ENCODE measurements around the gene MAST1.
"Not testable (repeated sequence)": the region's sequence is repeated elsewhere in the genome, so short reads cannot be mapped to it uniquely, and the experiment has no call there.

The MAST1 gene

GRCh38 chr19:12842511-12842910, 4.2 kb downstream of the MAST1 start:
- DNase-seq (ENCODE audit: low read depth) = no peak
- no peak for TF ChIP-seq CTCF (IDR thresholded peaks at IDR 0.05; ENCODE audit: control insufficient read depth, insufficient read depth, low read depth, low read length, missing control alignments)

GRCh38 chr19:12843328-12843727, 5.0 kb downstream of the MAST1 start:
- no peak overlapping the region for H3K4me3 ChIP-seq (ENCODE audit: control insufficient read depth, low read depth, low read length)
- TF ChIP-seq CTCF (IDR thresholded peaks at IDR 0.05; ENCODE audit: control insufficient read depth, insufficient read depth, low read depth, low read length, missing control alignments) = no peak
- no peak for DNase-seq (ENCODE audit: low read depth)

More at GRCh38 chr19:12842511-12842910, 4.2 kb downstream of the MAST1 start:
- H3K4me3 ChIP-seq (ENCODE audit: control insufficient read depth, low read depth, low read length) = no peak overlapping the region

- H3K4me3 ChIP-seq (ENCODE audit: control insufficient read depth, low read depth, low read length) = no peak overlapping the region
- no peak for DNase-seq (ENCODE audit: low read depth)
- TF ChIP-seq CTCF (IDR thresholded peaks at IDR 0.05; ENCODE audit: control insufficient read depth, insufficient read depth, low read depth, low read length, missing control alignments) = no peak
Observed at GRCh38 chr19:12843999-12844732, 5.9 kb downstream of the MAST1 start.

- not testable (repeated sequence) for H3K4me3 ChIP-seq (ENCODE audit: control insufficient read depth, low read depth, low read length); DNase-seq (ENCODE audit: low read depth)
Observed at GRCh38 chr19:12846613-12847012, 8.3 kb downstream of the MAST1 start.

GRCh38 chr19:12847159-12848139, 9.1 kb downstream of the MAST1 start:
- peak; percentile 78 for TF ChIP-seq CTCF (IDR thresholded peaks at IDR 0.05; ENCODE audit: control insufficient read depth, insufficient read depth, low read depth, low read length, missing control alignments)
- H3K4me3 ChIP-seq (ENCODE audit: control insufficient read depth, low read depth, low read length) = peak overlapping the region; percentile 20
- peak; percentile 17 for DNase-seq (ENCODE audit: low read depth)

- TF ChIP-seq CTCF (IDR thresholded peaks at IDR 0.05; ENCODE audit: control insufficient read depth, insufficient read depth, low read depth, low read length, missing control alignments) = no peak
- H3K4me3 ChIP-seq (ENCODE audit: control insufficient read depth, low read depth, low read length) = no peak overlapping the region
- DNase-seq (ENCODE audit: low read depth) = no peak
Observed at GRCh38 chr19:12856653-12857052, 18.3 kb downstream of the MAST1 start.
